EL (cell line): ENCODE measurements around the gene ZNF488.

ENCODE experiments used
- DNase-seq: peaks from one replicate; pipeline ENCODE4 v3.0.0-alpha.2; 2016

Gene ZNF488

DNA sequence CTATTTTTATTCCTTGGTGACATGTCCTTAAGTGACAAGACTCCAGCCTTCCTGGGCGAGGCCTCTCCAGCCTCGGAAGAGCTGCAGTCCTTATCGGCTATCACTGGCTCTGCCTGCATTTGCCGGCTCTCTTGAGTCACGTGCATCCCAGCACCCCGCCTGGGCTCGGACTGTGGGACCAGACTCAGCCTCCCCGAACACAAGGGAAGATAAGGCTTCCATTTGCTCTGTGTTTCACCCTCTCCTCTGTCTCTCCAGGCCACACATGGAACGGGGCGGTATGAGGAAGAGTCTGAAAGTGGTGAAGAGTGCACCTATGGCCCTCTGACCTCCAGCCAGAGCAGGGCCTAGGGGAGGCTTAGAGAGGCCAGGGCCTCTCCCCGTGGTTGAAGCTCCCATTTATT, 57.2 kb downstream of the ZNF488 start:
- DNase-seq, result no peak

- no peak for DNase-seq
These were observed 57.7 kb downstream of the ZNF488 start for GRCh38 chr10:47326306-47326926.

DNA sequence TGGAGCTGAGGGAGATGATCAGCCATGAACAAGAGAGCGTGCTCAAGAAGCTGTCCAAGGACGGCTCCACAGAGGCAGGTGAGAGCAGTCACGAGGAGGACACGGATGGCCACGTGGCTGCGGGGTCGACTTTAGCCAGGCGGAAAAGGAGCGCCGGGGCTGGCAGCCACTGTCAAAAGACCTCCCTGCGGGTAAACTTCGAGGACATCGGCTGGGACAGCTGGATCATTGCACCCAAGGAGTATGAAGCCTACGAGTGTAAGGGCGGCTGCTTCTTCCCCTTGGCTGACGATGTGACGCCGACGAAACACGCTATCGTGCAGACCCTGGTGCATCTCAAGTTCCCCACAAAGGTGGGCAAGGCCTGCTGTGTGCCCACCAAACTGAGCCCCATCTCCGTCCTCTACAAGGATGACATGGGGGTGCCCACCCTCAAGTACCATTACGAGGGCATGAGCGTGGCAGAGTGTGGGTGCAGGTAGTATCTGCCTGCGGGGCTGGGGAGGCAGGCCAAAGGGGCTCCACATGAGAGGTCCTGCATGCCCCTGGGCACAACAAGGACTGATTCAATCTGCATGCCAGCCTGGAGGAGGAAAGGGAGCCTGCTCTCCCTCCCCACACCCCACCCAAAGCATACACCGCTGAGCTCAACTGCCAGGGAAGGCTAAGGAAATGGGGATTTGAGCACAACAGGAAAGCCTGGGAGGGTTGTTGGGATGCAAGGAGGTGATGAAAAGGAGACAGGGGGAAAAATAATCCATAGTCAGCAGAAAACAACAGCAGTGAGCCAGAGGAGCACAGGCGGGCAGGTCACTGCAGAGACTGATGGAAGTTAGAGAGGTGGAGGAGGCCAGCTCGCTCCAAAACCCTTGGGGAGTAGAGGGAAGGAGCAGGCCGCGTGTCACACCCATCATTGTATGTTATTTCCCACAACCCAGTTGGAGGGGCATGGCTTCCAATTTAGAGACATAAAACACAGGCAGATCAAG, 58.5 kb downstream of the ZNF488 start:
- DNase-seq, result no peak

DNA sequence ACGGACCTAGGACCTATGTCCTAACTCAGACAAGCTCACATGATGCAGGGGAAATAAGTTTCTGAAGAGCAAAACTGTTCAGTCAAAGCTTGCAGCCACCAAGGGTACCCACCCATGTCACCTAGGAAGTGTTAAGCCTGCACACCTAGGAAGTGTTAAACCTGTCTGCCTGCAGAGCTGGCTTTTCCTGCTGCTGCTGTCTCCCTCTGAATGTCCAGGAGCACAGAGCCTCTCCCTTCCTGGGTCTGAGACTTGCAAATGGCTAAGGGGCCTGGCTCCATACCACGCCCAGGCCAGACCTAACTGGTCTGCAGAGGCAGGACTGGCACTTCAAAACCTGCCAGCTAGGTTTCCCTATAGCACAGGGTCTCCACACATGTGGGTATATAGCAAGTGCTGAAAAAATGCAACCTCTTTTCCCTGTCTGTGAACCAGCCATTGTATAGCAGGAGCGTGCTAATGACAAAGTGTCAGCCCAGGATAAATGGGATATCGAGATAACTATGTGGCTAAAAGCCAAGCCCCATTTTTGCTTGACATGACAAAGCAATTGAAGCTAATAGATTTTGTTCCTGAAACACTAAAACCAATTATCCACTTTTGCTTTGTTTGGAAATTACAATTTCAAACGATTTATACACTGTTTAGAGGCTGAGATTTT, 60.3 kb downstream of the ZNF488 start:
- no peak for DNase-seq

GRCh38 chr10:47323087-47323486, 61.0 kb downstream of the ZNF488 start:
- DNase-seq, result no peak

DNA sequence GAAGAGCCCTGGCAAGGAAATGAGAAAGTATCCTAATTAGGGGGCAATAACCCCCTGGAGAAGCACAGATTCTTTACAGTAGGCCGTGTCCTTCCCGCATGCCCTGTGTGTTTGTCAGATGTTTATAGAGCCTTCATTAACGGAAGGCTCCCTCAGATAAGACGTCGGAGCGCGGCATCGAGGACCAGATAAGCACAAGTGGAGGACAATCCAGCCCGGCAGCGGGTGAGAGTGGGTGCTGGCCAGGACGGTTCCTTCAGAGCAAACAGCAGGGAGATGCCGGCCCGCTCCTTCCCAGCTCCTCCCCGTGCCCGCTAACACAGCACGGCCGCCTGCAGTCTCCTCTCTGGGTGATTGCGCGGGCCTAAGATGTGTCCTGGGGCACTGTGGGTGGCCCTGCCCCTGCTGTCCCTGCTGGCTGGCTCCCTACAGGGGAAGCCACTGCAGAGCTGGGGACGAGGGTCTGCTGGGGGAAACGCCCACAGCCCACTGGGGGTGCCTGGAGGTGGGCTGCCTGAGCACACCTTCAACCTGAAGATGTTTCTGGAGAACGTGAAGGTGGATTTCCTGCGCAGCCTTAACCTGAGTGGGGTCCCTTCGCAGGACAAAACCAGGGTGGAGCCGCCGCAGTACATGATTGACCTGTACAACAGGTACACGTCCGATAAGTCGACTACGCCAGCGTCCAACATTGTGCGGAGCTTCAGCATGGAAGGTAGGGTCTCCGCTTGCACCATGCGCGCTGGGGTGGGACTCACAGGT, 61.6 kb downstream of the ZNF488 start, which contains the start of gene GDF2:
Gene GDF2 (plus strand): TSS at position 155 of the 762 bp plus-strand sequence. CDS start 215 bp downstream, at position 370.
- DNase-seq, result no peak

GRCh38 chr10:47321521-47322195, 62.4 kb downstream of the ZNF488 start:
- DNase-seq, result no peak

- no peak for DNase-seq
These were observed 63.3 kb downstream of the ZNF488 start for GRCh38 chr10:47320812-47321211.

- DNase-seq, result no peak
These were observed 64.3 kb downstream of the ZNF488 start for GRCh38 chr10:47319784-47320183.

DNA sequence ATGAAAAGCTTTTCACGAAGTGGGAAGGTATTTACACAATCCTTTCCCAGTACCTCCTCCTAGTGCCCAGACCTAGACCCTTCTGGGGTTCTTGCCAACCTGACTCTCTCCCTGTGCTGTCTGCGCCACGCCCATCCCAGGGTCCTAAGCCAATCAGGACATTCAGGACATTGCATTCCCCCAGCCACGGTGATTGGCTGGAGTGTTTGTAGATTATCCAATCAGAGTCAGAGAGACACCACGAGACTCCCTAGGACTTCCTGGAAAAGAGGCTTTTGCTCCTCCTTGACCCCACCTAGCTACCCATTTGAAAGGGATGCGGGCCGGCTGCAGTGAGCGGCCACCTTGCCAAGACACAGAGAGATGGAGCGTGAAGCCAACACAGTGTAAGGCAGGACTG, 65.4 kb downstream of the ZNF488 start:
- DNase-seq, result peak; percentile 4

DNA sequence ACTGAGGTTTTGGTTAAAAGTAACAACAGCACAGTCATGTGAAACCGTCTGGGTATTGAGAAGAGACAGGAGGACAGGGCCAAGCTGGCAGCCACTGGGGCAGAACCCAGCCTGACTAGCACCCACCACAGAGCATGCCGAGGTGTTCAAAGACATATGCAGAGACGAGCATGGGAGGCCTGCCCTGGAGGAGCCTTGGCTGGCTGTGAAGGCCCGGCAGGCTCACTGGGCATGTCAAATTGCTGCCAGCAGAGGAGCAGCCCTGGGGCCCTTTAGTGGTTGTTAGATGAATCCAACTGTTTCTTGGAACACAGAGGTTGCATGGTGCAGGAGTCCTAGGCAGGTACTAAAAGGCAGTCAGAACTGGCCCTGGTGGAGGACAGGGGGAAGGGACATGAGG, 66.8 kb downstream of the ZNF488 start:
- no peak for DNase-seq

GRCh38 chr10:47316131-47316530, 68.0 kb downstream of the ZNF488 start:
- no peak for DNase-seq
